Daoy (cell line): ENCODE results near the gene PIGQ. TPM values are rescaled to one million over a fixed set of nuclear protein-coding genes. Genes with fewer than 3 reads are reported as not detected.

Experiments used
- DNase-seq: peaks from one replicate; pipeline ENCODE4 v3.0.0-alpha.2; 2015; ENCODE audit warnings: low read depth
- total RNA-seq: library from RNA; depleted of rRNA; stranded (reverse); fragments of >200 nt; shearing (Covaris generic); gene quantifications from 2 replicates; pipeline ENCODE4 v1.2.3, GENCODE V29; 2014

Gene PIGQ
- total RNA-seq, 1 experiment from 2014 or later = 16.3 TPM

GRCh38 chr16:534135-534534 is 35.6 kb upstream of the PIGQ start:
- DNase-seq = no peak

GRCh38 chr16:534856-535445 is 34.8 kb upstream of the PIGQ start:
- no peak for DNase-seq

DNA sequence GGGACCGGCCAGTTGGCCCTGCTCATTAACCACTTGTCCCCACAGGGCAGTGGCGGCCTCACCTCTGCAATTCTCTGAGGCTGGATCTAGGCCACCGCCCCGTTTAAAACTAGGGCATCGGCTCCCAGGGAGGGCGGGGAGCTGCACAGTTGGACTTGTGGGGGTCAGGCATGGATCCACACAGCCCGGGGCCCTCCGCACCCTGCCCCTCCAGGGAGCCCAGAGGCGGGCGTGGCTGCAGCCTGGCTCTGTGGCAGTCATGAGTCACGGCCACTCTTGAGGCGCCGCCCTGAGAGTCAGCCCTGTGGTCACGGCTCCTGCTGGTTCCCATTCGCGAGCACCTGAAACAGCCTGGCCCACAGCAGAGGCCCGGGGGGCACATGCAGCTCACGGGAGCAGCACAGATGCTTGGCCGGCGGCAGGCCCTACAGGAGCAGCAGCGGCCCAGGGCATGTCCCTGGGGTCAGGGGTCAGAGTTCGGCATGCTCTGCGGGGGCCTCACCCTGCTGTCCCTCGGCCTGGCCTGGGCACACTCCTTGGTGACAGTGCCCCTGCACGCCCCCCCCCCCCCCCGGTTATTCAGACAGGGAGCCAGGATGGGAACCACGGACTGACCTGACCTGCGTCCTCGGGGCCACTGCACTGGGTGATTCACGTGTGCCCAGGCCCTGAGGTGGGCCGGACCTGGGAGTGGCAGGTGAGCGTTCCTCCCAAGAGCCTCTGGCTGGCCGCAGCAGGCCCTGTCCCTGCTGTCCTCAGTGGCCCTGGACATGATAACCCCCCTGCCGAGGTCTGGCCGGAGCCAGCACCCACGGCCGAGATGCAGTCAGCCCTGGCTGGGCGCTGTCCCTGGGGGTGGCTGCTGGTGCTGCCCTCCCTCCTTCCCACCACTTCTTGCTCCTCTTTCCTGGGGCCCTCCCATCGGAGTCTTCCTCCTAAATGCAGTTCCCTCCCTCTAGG is 34.0 kb upstream of the PIGQ start:
- DNase-seq = peak; percentile 94

DNA sequence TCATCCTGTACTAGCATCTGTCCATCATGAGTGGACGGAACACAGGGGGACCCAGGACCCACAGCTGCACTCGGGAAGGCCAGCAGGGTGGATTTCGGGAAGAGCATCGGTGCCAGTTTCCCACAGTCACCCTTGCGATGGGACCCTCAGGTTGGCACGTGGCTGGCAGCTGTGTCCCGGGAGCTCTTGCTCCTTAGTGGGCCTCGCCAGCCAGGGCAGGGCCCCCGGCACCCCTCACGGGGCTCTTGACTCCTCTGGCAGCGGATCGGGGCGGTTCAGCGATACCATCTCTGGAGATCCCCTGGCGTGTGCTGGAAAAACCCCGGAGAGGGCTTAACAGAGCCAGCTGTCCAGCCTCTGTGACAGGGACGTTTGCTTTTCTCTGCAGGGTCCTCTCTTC is 33.0 kb upstream of the PIGQ start:
- DNase-seq = no peak

DNA sequence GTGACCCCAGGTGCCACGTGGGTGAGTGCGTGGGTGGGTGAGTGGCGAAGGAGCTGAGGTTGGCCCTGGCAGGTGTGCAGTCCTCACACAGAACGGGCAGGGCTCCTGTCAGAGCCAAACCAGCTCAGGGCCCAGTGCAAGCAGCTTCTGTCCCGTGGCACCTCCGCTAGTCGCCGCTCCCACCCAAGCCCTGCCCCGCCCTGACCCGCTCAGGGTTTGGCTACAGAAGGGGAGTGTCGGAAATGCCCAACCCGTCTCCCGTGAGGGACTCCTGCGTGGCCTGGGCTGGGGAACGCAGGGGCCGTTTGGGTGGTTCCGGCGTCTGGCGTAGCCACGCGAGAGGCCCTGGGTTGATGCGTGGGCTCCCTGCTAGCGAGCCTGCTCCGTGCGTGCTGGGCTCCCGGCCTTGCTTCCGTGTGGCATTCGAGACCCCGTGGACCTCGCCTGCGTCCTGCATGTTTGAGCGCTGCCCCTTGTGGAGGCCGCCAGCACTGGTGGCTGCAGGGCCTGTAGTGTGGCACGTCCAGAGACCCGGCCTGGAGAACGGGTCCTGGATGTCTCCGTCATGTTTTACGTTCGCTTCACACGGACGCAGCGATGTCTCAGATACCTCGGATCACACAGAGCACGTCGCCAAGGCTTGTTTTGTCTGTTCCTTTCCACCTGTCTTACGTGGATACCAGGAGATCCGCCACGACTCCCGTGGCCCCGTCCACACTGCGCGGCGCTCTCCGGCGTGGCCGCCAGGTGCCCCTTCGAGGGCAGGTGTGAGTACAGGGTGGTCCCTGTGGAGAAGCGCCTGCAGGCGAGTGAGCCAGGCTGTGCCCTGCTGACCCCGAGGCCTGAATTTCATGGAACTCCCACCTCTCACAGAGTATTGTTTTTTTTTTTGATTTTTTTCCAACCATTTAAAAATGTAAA is 32.1 kb upstream of the PIGQ start:
- DNase-seq = no peak

DNA sequence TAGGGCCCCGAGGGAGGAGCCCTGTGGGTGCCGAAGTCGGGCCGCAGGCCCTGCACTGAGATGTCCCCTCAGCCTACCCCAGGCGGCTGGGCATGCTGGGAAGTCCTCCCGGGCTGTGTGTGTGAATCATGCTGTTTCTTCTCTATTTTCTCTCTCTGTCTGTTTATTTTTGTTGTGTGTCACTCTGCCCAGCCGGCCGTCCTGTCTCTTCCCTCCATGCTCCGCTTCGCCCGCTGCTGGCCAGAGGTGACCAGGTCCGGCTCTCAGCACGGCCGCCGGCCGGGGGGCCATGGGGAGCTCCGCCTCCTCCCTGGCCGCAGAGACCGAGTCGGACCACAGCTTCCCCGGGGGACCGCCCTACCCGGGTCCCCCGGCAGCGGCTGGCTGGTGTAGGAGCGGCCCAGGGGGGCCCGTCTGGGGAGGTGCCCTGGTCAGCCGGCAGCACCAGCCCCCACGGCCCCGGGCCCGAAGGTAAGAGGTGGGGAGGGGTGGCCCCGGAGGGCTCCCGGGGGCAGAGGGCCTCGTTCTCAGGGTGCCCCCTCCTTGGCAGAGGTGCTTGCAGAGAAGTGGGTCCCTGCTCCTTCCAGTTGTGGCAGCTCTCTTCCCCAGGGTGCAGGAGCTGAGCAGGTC is 29.8 kb upstream of the PIGQ start:
- DNase-seq = no peak

- no peak for DNase-seq
These were observed 29.0 kb upstream of the PIGQ start for GRCh38 chr16:540645-541340.

- DNase-seq = no peak
These were observed 26.2 kb upstream of the PIGQ start for GRCh38 chr16:543301-544164.

DNA sequence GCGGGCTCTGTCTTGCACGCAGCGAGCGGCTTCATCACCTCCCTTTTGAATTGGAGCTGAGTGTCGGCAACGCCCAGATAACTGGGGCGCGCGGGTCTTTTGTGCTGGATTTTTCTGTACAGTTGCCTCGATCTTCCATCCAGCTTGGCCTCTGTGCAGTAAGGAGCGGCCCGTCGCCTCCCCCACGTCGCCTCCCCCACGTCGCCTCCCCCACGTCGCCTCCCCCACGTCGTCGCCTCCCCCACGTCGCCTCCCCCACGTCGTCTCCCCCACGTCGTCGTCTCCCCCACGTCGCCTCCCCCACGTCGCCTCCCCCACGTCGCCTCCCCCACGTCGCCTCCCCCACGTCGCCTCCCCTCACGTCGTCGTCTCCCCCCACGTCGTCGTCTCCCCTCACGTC is 25.3 kb upstream of the PIGQ start:
- DNase-seq = no peak

- DNase-seq = peak; percentile 77
These were observed 22.6 kb upstream of the PIGQ start for GRCh38 chr16:546909-547770.

DNA sequence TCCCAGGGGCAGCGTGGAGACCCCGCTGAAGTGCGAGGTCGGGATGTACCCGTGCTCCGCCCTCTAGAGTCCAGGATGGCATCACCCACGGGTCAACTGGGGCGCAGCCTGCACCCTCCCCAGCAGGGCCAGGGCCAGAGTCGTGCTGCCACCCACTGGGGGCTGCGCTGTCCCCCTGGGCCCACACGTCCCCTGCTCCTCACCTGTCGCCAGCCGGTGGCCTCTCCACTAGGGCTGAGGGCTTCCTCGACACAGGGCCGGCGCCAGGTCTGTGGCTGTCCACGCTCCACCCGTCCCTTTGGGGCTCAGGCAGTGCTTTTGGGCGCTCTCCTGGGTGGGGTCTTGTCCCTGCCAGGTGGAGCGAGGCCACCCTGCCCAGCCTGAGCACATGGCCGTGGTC is 21.2 kb upstream of the PIGQ start:
- no peak for DNase-seq

DNA sequence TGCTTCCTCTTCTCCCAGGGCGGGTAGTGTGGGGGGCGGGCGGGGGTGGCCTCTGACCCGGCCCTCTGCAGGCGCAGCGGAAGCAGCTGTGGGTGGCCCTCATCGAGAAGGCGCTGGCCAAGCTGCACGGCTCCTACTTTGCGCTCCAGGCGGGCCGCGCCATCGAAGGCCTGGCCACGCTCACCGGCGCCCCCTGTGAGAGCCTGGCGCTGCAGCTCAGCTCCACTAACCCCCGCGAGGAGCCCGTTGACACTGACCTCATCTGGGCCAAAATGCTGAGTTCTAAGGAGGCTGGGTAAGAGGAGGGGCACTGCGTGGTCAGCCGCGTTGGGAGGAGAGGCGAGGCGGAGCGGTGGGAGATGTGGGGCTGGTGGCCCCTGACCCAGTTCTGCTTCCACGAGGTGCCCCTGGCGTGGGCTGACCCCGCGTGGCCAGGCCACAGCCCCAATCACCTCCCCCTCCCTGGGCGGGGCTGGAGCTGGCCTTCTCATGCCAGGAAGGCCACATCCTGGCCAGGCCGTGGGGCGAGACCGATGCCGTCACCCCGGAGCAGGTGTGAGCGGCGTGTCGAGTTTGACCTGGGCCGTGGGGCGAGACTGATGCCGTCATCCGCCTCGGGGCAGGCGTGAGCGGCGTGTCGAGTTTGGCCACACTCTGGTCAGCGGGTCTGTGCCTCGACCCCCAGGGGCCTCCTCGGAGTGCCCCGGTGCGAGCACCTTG is 20.1 kb upstream of the PIGQ start:
- no peak for DNase-seq

DNA sequence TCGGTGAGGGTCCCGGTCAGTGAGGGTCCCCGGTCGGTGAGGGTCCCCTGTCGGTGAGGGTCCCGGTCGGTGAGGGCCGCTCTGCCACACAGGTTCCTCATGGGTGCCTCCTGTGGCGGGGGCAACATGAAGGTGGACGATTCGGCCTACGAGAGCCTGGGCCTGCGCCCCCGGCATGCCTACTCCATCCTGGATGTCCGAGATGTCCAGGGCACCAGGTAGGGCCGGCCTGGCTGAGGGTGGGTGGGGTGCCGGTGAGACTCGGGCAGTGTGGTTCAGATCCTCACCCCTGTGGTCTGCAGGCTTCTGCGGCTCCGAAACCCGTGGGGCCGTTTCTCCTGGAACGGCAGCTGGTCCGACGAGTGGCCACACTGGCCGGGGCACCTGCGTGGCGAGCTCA is 18.6 kb upstream of the PIGQ start:
- no peak for DNase-seq

DNA sequence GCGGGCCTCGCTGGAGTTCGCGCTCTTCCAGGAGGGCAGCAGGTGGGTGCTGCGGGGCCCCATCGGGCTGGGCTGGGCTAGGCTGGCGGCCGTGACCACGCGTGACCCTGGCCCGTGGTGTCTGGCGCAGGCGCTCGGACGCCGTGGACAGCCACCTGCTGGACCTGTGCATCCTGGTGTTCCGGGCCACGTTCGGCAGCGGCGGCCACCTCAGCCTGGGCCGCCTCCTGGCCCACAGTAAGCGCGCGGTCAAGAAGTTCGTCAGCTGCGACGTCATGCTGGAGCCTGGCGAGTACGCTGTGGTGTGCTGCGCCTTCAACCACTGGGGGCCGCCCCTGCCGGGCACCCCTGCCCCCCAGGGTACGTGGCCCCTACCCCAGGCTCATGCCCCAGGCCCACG is 17.6 kb upstream of the PIGQ start:
- DNase-seq = no peak

DNA sequence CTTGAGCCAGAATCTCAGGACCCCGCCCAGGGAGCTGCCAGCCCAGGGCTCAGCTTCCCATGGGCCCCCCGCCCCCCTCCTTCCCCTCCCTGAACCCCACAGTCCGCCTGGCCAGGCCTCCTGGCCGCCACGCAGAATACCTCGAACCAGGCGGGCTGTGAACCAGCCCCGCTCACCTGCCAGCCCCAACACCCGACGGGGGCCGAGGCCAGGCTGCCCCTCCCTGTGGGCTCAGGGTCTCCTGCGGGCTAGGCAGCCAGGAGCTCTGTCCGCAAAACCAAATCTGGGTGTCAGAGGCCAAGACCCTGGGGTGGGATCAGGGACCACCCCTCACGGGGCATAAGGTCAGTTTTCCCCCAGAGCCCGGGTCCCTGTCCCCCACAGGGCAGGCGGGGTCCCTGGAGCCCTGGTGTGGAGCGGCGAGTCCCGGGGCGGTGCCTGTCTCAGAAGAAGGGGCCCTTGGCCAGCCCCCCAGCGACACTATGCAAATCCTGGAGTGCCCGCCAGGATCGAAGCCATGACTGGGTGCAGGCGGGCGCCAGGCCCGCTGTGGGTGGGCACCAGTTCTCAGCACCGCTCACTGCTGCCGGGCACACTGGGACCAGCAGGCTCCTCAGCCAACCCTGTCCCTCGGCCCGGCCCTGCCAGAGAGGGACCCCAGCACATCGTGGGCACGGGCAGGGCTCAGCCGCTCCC is 16.0 kb upstream of the PIGQ start:
- no peak for DNase-seq

- no peak for DNase-seq
These were observed 15.5 kb upstream of the PIGQ start for GRCh38 chr16:554297-554621.

GRCh38 chr16:554640-555365 is 15.0 kb upstream of the PIGQ start:
- DNase-seq = peak; percentile 62
